Measurements from ENCODE around the gene OR9Q1. TPM values are rescaled to one million over a fixed set of nuclear protein-coding genes. Genes with fewer than 3 reads are reported as not detected.

The OR9Q1 gene
- total RNA-seq, 1 donor from 2014 or later = not detected

- H3K27me3 ChIP-seq = no peaks in the 10 kb centered on the region
- no peak for DNase-seq (ENCODE audit: low spot score)
- no peak overlapping the region for H3K4me2 ChIP-seq
- H4K20me1 ChIP-seq (ENCODE audit: low read depth) = no peaks in the 10 kb centered on the region
- H3F3A ChIP-seq (ENCODE audit: low read depth) = no peaks in the 10 kb centered on the region
- peaks cover 4% of the 10 kb centered on the region for H3K4me1 ChIP-seq
- peaks cover 6% of the 10 kb centered on the region for H3K27me3 Mint-ChIP-seq (ENCODE audit: insufficient read depth, low read depth)
- no peak overlapping the region for H3K4me3 ChIP-seq
- no peaks in the 10 kb centered on the region for H3K36me3 ChIP-seq
- peaks cover 10% of the 10 kb centered on the region for H3K4me1 Mint-ChIP-seq
- no peaks in the 10 kb centered on the region for H3K79me2 ChIP-seq (ENCODE audit: low read depth)
- H3K27ac Mint-ChIP-seq = no peak overlapping the region
- H3K36me3 Mint-ChIP-seq = no peaks in the 10 kb centered on the region
- TF ChIP-seq EZH2phosphoT487 (IDR thresholded peaks at IDR 0.05) (no peak), CTCF (IDR thresholded peaks at IDR 0.05) (no peak), EZH2 (IDR thresholded peaks at IDR 0.05) (no peak)
- peak overlapping the region; percentile 52 for H2AFZ ChIP-seq (replicated peaks)
- no peaks in the 10 kb centered on the region for H3K9me3 Mint-ChIP-seq
- H3K9ac ChIP-seq = no peak overlapping the region
- H3K9me3 ChIP-seq (ENCODE audit: low read depth) = no peaks in the 10 kb centered on the region
- no peak overlapping the region for H3K4me3 Mint-ChIP-seq
- H3K27ac ChIP-seq = no peak overlapping the region
These were observed 36.9 kb downstream of the OR9Q1 start for GRCh38 chr11:58060535-58060934.

GRCh38 chr11:58060939-58061672 is 37.4 kb downstream of the OR9Q1 start:
- DNase-seq (ENCODE audit: low spot score) = peak; percentile 21
- no peak overlapping the region for H3K9ac ChIP-seq
- peaks cover 6% of the 10 kb centered on the region for H3K27me3 Mint-ChIP-seq (ENCODE audit: insufficient read depth, low read depth)

GRCh38 chr11:58061813-58062212 is 38.1 kb downstream of the OR9Q1 start:
- no peak overlapping the region for H3K4me3 ChIP-seq
- H3K79me2 ChIP-seq (ENCODE audit: low read depth) = no peaks in the 10 kb centered on the region
- H3K36me3 ChIP-seq = no peaks in the 10 kb centered on the region
- H3K27me3 ChIP-seq = no peaks in the 10 kb centered on the region
- peaks cover 6% of the 10 kb centered on the region for H3K27me3 Mint-ChIP-seq (ENCODE audit: insufficient read depth, low read depth)
- H3K9me3 ChIP-seq (ENCODE audit: low read depth) = no peaks in the 10 kb centered on the region
- TF ChIP-seq EZH2 (IDR thresholded peaks at IDR 0.05) (no peak), CTCF (IDR thresholded peaks at IDR 0.05) (no peak), EZH2phosphoT487 (IDR thresholded peaks at IDR 0.05) (no peak)
- no peak for DNase-seq (ENCODE audit: low spot score)
- H3K27ac Mint-ChIP-seq = no peak overlapping the region
- H3K4me1 ChIP-seq = peaks cover 4% of the 10 kb centered on the region
- H3K4me2 ChIP-seq = no peak overlapping the region
- H3K27ac ChIP-seq = no peak overlapping the region
- H4K20me1 ChIP-seq (ENCODE audit: low read depth) = no peaks in the 10 kb centered on the region
- H3F3A ChIP-seq (ENCODE audit: low read depth) = no peaks in the 10 kb centered on the region
- no peaks in the 10 kb centered on the region for H3K36me3 Mint-ChIP-seq
- no peak overlapping the region for H3K4me3 Mint-ChIP-seq
- no peak overlapping the region for H2AFZ ChIP-seq (replicated peaks)
- peaks cover 10% of the 10 kb centered on the region for H3K4me1 Mint-ChIP-seq
- no peaks in the 10 kb centered on the region for H3K9me3 Mint-ChIP-seq
- H3K9ac ChIP-seq = no peak overlapping the region

More at GRCh38 chr11:58060939-58061672, 37.4 kb downstream of the OR9Q1 start:
- no peaks in the 10 kb centered on the region for H4K20me1 ChIP-seq (ENCODE audit: low read depth)
- H2AFZ ChIP-seq (replicated peaks) = peak overlapping the region; percentile 52
- Mint-ChIP-seq H3K4me1 (peaks cover 10% of the 10 kb centered on the region), H3K9me3 (no peaks in the 10 kb centered on the region), H3K36me3 (no peaks in the 10 kb centered on the region), H3K27ac (no peak overlapping the region), H3K4me3 (no peak overlapping the region)
- no peaks in the 10 kb centered on the region for H3K27me3 ChIP-seq
- H3K4me3 ChIP-seq = no peak overlapping the region
- no peak for TF ChIP-seq EZH2 (IDR thresholded peaks at IDR 0.05)
- TF ChIP-seq CTCF (IDR thresholded peaks at IDR 0.05) = peak; percentile 26
- no peak for TF ChIP-seq EZH2phosphoT487 (IDR thresholded peaks at IDR 0.05)
- H3K27ac ChIP-seq = no peak overlapping the region
- H3K9me3 ChIP-seq (ENCODE audit: low read depth) = no peaks in the 10 kb centered on the region
- no peaks in the 10 kb centered on the region for H3F3A ChIP-seq (ENCODE audit: low read depth)
- no peaks in the 10 kb centered on the region for H3K79me2 ChIP-seq (ENCODE audit: low read depth)
- H3K36me3 ChIP-seq = no peaks in the 10 kb centered on the region
- peaks cover 4% of the 10 kb centered on the region for H3K4me1 ChIP-seq
- H3K4me2 ChIP-seq = no peak overlapping the region
